G401 (cell line): Measurements from ENCODE around the gene CPSF3. TPM values are rescaled to one million over a fixed set of nuclear protein-coding genes. Genes with fewer than 3 reads are reported as not detected.

Experiments
- DNase-seq: peaks from one replicate; pipeline ENCODE4 v3.0.0-alpha.2; 2015; ENCODE audit warnings: low spot score
- in situ Hi-C: cut with HindIII; loops from 2 replicates; pipeline ENCODE4 v1.10.0; 2016; ENCODE audit warnings: low sequenced_read_pairs, mixed read lengths
- total RNA-seq: library from RNA; depleted of rRNA; stranded (reverse); fragments of >200 nt; shearing (Covaris generic); gene quantifications from 2 replicates; pipeline ENCODE4 v1.2.3, GENCODE V29; 2014

The CPSF3 gene
- total RNA-seq, 1 experiment from 2014 or later, result 47.8 TPM

GRCh38 chr2:9416267-9416961 lies 7.0 kb upstream of the CPSF3 start:
- in situ Hi-C loops, result no loop called here
- DNase-seq, result no peak

GRCh38 chr2:9416962-9417316 lies 6.5 kb upstream of the CPSF3 start:
- in situ Hi-C loops, result no loop called here
- no peak for DNase-seq

GRCh38 chr2:9417725-9418124 lies 5.7 kb upstream of the CPSF3 start:
- in situ Hi-C loops, result no loop called here
- no peak for DNase-seq

- in situ Hi-C loops, result no loop called here
Observed at GRCh38 chr2:9418746-9419145, 4.7 kb upstream of the CPSF3 start.

GRCh38 chr2:9419541-9419940 lies 3.9 kb upstream of the CPSF3 start:
- in situ Hi-C loops, result no loop called here
- no peak for DNase-seq

More at GRCh38 chr2:9418746-9419145, 4.7 kb upstream of the CPSF3 start:
- DNase-seq, result no peak

GRCh38 chr2:9420495-9420894 lies 3.0 kb upstream of the CPSF3 start:
- no peak for DNase-seq
- in situ Hi-C loops, result no loop called here

- peak; percentile 72 for DNase-seq
- in situ Hi-C loops, result no loop called here
Observed at GRCh38 chr2:9422321-9423099, 944 bp upstream of the CPSF3 start.

GRCh38 chr2:9423922-9424272 lies 443 bp downstream of the CPSF3 start:
- in situ Hi-C loops, result no loop called here
- peak; percentile 51 for DNase-seq

GRCh38 chr2:9424447-9425164 lies 1.2 kb downstream of the CPSF3 start:
- in situ Hi-C loops, result no loop called here
- DNase-seq, result no peak

- in situ Hi-C loops, result no loop called here
- no peak for DNase-seq
Observed at GRCh38 chr2:9428965-9429577, 5.6 kb downstream of the CPSF3 start.

GRCh38 chr2:9430316-9431293 lies 7.2 kb downstream of the CPSF3 start:
- in situ Hi-C loops, result no loop called here
- DNase-seq, result no peak

- DNase-seq, result no peak
- in situ Hi-C loops, result no loop called here
Observed at GRCh38 chr2:9434489-9434888, 11.0 kb downstream of the CPSF3 start.

- in situ Hi-C loops, result no loop called here
- no peak for DNase-seq
Observed at GRCh38 chr2:9439536-9439935, 16.1 kb downstream of the CPSF3 start.

GRCh38 chr2:9440058-9440727 lies 16.7 kb downstream of the CPSF3 start:
- no peak for DNase-seq
- in situ Hi-C loops, result no loop called here

- in situ Hi-C loops, result no loop called here
- DNase-seq, result no peak
Observed at GRCh38 chr2:9441556-9441955, 18.1 kb downstream of the CPSF3 start.

GRCh38 chr2:9443526-9443925 lies 20.1 kb downstream of the CPSF3 start:
- no peak for DNase-seq
- in situ Hi-C loops, result no loop called here

GRCh38 chr2:9445089-9445488 lies 21.6 kb downstream of the CPSF3 start:
- in situ Hi-C loops, result no loop called here
- no peak for DNase-seq

GRCh38 chr2:9451231-9451630 lies 27.8 kb downstream of the CPSF3 start:
- no peak for DNase-seq
- in situ Hi-C loops, result no loop called here
